DND-41 (cell line): ENCODE data around the gene OLFML1.

Experiments used
- ATAC-seq: fragments of 200-7000 bp; cut with Tn5 transposase; 3 replicates; pipeline ENCODE4 v1.9.1; 2021; ENCODE audit warnings: low read depth; ENCODE audit not compliant: insufficient read depth
- DNase-seq: peaks from one replicate; pipeline ENCODE4 v3.0.0-alpha.2; 2020
- H2AFZ ChIP-seq: 2 replicates; pipeline ENCODE4 v1.6.0; 2012; ENCODE audit warnings: low read depth, low read length
- H3K27ac ChIP-seq: 2 replicates; pipeline ENCODE4 v1.5.1; 2012; ENCODE audit warnings: low read length, inconsistent platforms
- H3K27me3 ChIP-seq: fragments of 200-600 bp; sonication (generic); 2 replicates; pipeline ENCODE4 v1.6.0; 2012; ENCODE audit warnings: low read length, mild to moderate bottlenecking, inconsistent platforms; ENCODE audit not compliant: insufficient read depth, poor library complexity
- H3K36me3 ChIP-seq: 2 replicates; pipeline ENCODE4 v1.5.1; 2012; ENCODE audit warnings: low read length, inconsistent platforms; ENCODE audit not compliant: insufficient read depth
- H3K4me1 ChIP-seq: 2 replicates; pipeline ENCODE4 v1.5.1; 2012; ENCODE audit warnings: mild to moderate bottlenecking, low read length; ENCODE audit not compliant: insufficient read depth
- H3K4me2 ChIP-seq: 2 replicates; pipeline ENCODE4 v1.6.0; 2012; ENCODE audit warnings: mild to moderate bottlenecking, moderate library complexity, low read length, inconsistent platforms; ENCODE audit not compliant: insufficient read depth
- H3K4me3 ChIP-seq, 2 experiments: fragments of 200-600 bp in 1 of 2; shearing (Covaris generic) in 1 of 2; 2 replicates each; pipeline ENCODE4 v1.5.1; 2012 to 2016; ENCODE audit warnings: inconsistent platforms in 2 of 2, low read length in 2 of 2, mild to moderate bottlenecking in 2 of 2, low read depth in 1 of 2, moderate library complexity in 1 of 2
- H3K79me2 ChIP-seq: 2 replicates; pipeline ENCODE4 v1.6.0; 2012; ENCODE audit warnings: low read length, inconsistent platforms; ENCODE audit not compliant: insufficient read depth
- H3K9ac ChIP-seq: 2 replicates; pipeline ENCODE4 v1.6.0; 2012; ENCODE audit warnings: low read depth, mild to moderate bottlenecking, inconsistent platforms, low read length, moderate library complexity
- H3K9me3 ChIP-seq: 2 replicates; pipeline ENCODE4 v1.5.1; 2012; ENCODE audit warnings: low read length, moderate library complexity, mild to moderate bottlenecking, inconsistent platforms; ENCODE audit not compliant: insufficient read depth, severe bottlenecking
- H4K20me1 ChIP-seq: 2 replicates; pipeline ENCODE4 v1.6.0; 2012; ENCODE audit warnings: low read length; ENCODE audit not compliant: insufficient read depth
- CTCF ChIP-seq: IDR thresholded peaks from 2 replicates; pipeline ENCODE4 v1.5.1; 2012; ENCODE audit warnings: borderline replicate concordance, low read length, moderate library complexity, mild to moderate bottlenecking; ENCODE audit not compliant: poor library complexity, severe bottlenecking; ENCODE audit errors: extremely low read depth
- EZH2 ChIP-seq: IDR thresholded peaks from 3 replicates; pipeline ENCODE4 v1.6.1; 2012; ENCODE audit warnings: borderline replicate concordance, low read depth, mild to moderate bottlenecking, moderate library complexity, low read length, inconsistent platforms; ENCODE audit not compliant: severe bottlenecking

Gene OLFML1

GRCh38 chr11:7486098-7486780, 933 bp downstream of the OLFML1 start:
- Histone ChIP-seq H3K27me3 (peaks cover 14% of the 10 kb centered on the region), H3K9me3 (no peaks in the 10 kb centered on the region), H3K4me1 (no peaks in the 10 kb centered on the region), H3K79me2 (no peaks in the 10 kb centered on the region), H3K36me3 (no peaks in the 10 kb centered on the region), H3K27ac (no peak overlapping the region), H4K20me1 (no peaks in the 10 kb centered on the region), H2AFZ (no peak overlapping the region), H3K4me3 (no peak overlapping the region), H3K9ac (no peak overlapping the region), H3K4me2 (no peak overlapping the region)
- no peak for ATAC-seq
- no peak for TF ChIP-seq CTCF
- TF ChIP-seq EZH2, result no peak
- no peak for DNase-seq

GRCh38 chr11:7486781-7487140, 1.5 kb downstream of the OLFML1 start:
- TF ChIP-seq EZH2 (no peak), CTCF (no peak)
- Histone ChIP-seq H3K4me1 (no peaks in the 10 kb centered on the region), H3K27ac (no peak overlapping the region), H2AFZ (no peak overlapping the region), H3K36me3 (no peaks in the 10 kb centered on the region), H3K9ac (no peak overlapping the region), H3K4me3 (no peak overlapping the region), H3K27me3 (peaks cover 18% of the 10 kb centered on the region), H3K79me2 (no peaks in the 10 kb centered on the region), H3K4me2 (no peak overlapping the region), H4K20me1 (no peaks in the 10 kb centered on the region), H3K9me3 (no peaks in the 10 kb centered on the region)
- no peak for DNase-seq
- no peak for ATAC-seq

- no peaks in the 10 kb centered on the region for H3K9me3 ChIP-seq
- H3K4me1 ChIP-seq, result no peaks in the 10 kb centered on the region
- H3K9ac ChIP-seq, result no peak overlapping the region
- no peak overlapping the region for H3K4me2 ChIP-seq
- H3K27me3 ChIP-seq, result peaks cover 18% of the 10 kb centered on the region
- H3K79me2 ChIP-seq, result no peaks in the 10 kb centered on the region
- DNase-seq (no peak), ATAC-seq (no peak)
- no peak overlapping the region for H3K4me3 ChIP-seq
- H3K36me3 ChIP-seq, result no peaks in the 10 kb centered on the region
- no peak overlapping the region for H3K27ac ChIP-seq
- H4K20me1 ChIP-seq, result no peaks in the 10 kb centered on the region
- TF ChIP-seq EZH2, result no peak
- no peak for TF ChIP-seq CTCF
- no peak overlapping the region for H2AFZ ChIP-seq
These were observed 2.1 kb downstream of the OLFML1 start for GRCh38 chr11:7487360-7487759.

- TF ChIP-seq EZH2, result no peak
- no peak for TF ChIP-seq CTCF
- H3K4me2 ChIP-seq, result no peak overlapping the region
- no peak overlapping the region for H3K9ac ChIP-seq
- no peak overlapping the region for H3K27ac ChIP-seq
- peaks cover 18% of the 10 kb centered on the region for H3K27me3 ChIP-seq
- no peaks in the 10 kb centered on the region for H3K79me2 ChIP-seq
- no peaks in the 10 kb centered on the region for H4K20me1 ChIP-seq
- no peaks in the 10 kb centered on the region for H3K4me1 ChIP-seq
- ATAC-seq (no peak), DNase-seq (no peak)
- H3K9me3 ChIP-seq, result no peaks in the 10 kb centered on the region
- H3K4me3 ChIP-seq, result no peak overlapping the region
- no peak overlapping the region for H2AFZ ChIP-seq
- no peaks in the 10 kb centered on the region for H3K36me3 ChIP-seq
These were observed 3.4 kb downstream of the OLFML1 start for GRCh38 chr11:7488681-7489080.
